Measurements from ENCODE around the gene HAGH. TPM values are rescaled to one million over a fixed set of nuclear protein-coding genes. Genes with fewer than 3 reads are reported as not detected.
A peak's percentile ranks its signal among the peaks of the same experiment; 100 is the strongest.

The HAGH gene
- total RNA-seq, 1 experiment from 2014 or later = 48.1 TPM

DNA sequence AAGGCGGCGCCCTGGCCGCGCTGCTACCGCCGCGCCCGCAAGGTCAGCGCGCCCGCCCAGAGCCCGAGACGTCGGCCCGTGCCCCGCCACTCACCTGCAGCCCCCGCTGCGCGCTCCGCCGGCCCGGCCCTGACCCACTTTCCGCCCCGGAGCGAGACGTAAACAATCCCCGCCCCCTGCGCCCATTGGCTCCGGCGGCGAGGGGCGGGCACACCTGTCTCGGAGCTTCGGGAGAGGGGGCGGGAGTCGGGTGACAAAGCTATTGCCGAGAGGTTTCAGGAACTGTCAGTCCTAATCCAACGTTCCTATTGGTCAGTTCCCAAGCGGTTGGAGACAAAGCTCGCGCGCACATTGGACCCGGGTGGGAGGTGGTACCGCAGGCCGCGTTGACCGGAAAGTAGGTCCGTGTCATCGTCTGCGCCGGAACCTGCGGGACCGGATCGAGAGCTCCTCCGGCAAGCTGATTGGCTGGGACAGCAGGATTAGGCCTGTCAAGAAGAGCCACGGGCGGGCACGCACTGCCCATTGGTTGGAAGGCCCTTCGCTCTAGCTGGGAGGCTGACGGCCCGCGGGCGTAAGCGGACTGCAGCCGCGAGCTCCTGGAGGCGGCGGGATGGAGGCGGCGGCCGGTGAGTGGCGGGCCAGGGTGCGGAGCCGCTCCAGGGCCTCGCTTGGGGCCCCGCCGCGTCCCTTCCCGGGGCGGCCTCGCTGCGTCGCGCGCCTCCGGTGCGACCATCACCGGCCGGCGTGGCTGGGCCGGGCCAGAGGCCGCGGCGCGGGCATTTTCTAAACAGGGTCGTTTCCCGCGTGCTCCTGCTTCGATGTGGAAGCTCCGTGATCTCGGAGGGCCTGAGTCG lies 44.0 kb downstream of the HAGH start, which contains the start of the genes NUBP2 and SPSB3:
TSS of gene NUBP2 (plus strand) at position 553 of the 857 bp plus-strand sequence. CDS start at position 614, 61 bp downstream.
TSS of gene SPSB3 (minus strand) at position 164 of the 857 bp plus-strand sequence. CDS start 1,088 bp downstream, outside the sequence.
- peak; percentile 99 to 100 for DNase-seq
- BruUV-seq (replicated peaks) = no TSS peak
- peaks cover 62% of the 10 kb centered on the region for H3K36me3 Mint-ChIP-seq (ENCODE audit: insufficient read depth, unreplicated experiment)
- H3K4me1 Mint-ChIP-seq (ENCODE audit: low read depth, unreplicated experiment) = peaks cover 8% of the 10 kb centered on the region
- intact Hi-C loops (cut with micrococcal nuclease; ENCODE audit: unreplicated experiment) = loop anchor here (1.0 to 5.0 kb wide), 2 partner anchors 9 to 40 kb away; partner anchors contain the start of gene MRPS34
- no peaks in the 10 kb centered on the region for H3K9me3 Mint-ChIP-seq (ENCODE audit: unreplicated experiment)
- no peaks in the 10 kb centered on the region for H3K27me3 Mint-ChIP-seq (ENCODE audit: insufficient read depth, unreplicated experiment)
- Histone ChIP-seq H3K4me1 (peaks cover 7% of the 10 kb centered on the region), H3K9me3 (no peaks in the 10 kb centered on the region), H3K36me3 (ENCODE audit: control insufficient read depth, insufficient read depth, low read length) (peaks cover 2% of the 10 kb centered on the region; the same call in 1 of the 2 replicates), H3K4me3 (ENCODE audit: low read depth, low read length) (peak within 1 kb of the TSS; percentile 93), H3K27me3 (replicated peaks; ENCODE audit: control insufficient read depth, insufficient read depth, low read length) (no peaks in the 10 kb centered on the region)
- ChIA-PET CTCF (interaction anchor here (0.6 to 1.6 kb wide), 11 partner anchors 9 to 358 kb away, joined by 3 to 14 read pairs (median 4); partner anchors contain the start of genes EME2, IGFALS, JPT2 and MAPK8IP3), POLR2A (interaction anchor here (0.6 to 1.8 kb wide), 13 partner anchors 8 to 1087 kb away, joined by 3 to 36 read pairs (median 6); partner anchors contain the start of genes CRAMP1, EME2, FAHD1 and HAGH)
- H3K4me3 Mint-ChIP-seq (ENCODE audit: unreplicated experiment) = peak within 1 kb of the TSS; percentile 86
- H3K27ac Mint-ChIP-seq (ENCODE audit: unreplicated experiment) = peak within 1 kb of the TSS; percentile 81
- TF ChIP-seq, protein P1, sequence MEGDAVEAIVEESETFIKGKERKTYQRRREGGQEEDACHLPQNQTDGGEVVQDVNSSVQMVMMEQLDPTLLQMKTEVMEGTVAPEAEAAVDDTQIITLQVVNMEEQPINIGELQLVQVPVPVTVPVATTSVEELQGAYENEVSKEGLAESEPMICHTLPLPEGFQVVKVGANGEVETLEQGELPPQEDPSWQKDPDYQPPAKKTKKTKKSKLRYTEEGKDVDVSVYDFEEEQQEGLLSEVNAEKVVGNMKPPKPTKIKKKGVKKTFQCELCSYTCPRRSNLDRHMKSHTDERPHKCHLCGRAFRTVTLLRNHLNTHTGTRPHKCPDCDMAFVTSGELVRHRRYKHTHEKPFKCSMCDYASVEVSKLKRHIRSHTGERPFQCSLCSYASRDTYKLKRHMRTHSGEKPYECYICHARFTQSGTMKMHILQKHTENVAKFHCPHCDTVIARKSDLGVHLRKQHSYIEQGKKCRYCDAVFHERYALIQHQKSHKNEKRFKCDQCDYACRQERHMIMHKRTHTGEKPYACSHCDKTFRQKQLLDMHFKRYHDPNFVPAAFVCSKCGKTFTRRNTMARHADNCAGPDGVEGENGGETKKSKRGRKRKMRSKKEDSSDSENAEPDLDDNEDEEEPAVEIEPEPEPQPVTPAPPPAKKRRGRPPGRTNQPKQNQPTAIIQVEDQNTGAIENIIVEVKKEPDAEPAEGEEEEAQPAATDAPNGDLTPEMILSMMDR (IDR thresholded peaks at IDR 0.05; ENCODE audit: insufficient read depth in 1 of 2, low read depth in 1 of 2, low read length in 1 of 2, severe bottlenecking in 1 of 2, unreplicated experiment in 1 of 2) = peak in 1 of 2 experiments; percentile 19

DNA sequence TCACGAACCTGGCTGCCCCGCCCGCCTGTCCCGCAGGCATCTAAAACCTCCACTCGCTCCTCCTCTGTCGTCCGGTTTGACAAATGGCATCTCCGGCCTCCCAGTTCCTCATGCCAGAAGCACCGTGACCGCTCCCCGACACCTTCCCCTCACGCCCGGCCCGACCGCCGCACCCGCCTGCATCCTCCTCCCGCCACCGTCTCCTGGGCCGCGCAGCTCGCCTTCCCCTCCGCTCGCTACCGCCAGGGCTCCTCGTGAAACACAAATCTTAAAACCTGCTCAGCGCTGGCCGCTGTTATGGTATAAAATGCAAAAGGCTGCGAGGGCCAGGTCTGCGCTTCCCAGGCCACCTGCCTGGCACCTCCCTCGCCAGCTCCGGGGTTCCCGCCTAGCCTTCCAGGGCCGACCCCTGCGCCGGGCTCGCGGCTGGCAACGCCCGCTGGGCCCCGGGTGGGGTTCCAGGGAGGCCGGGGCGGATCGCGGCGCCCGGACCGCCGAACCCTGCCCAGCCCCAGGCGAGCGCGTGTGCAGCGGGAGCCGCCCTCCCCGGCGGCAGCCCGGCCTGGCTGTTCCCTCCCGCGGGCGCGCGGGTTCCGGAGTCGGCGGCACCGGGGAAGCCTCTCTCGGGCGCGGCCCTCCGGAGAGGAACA lies 44.7 kb downstream of the HAGH start:
- Mint-ChIP-seq H3K27ac (ENCODE audit: unreplicated experiment) (peak overlapping the region; percentile 81), H3K4me3 (ENCODE audit: unreplicated experiment) (peak overlapping the region; percentile 86), H3K27me3 (ENCODE audit: insufficient read depth, unreplicated experiment) (no peaks in the 10 kb centered on the region), H3K4me1 (ENCODE audit: low read depth, unreplicated experiment) (peaks cover 8% of the 10 kb centered on the region), H3K9me3 (ENCODE audit: unreplicated experiment) (no peaks in the 10 kb centered on the region), H3K36me3 (ENCODE audit: insufficient read depth, unreplicated experiment) (peaks cover 68% of the 10 kb centered on the region)
- H3K4me3 ChIP-seq (ENCODE audit: low read depth, low read length) = peak overlapping the region; percentile 92
- no TSS peak for BruUV-seq (replicated peaks)
- ChIA-PET POLR2A (interaction anchor here (0.6 to 1.8 kb wide), 11 partner anchors 8 to 1087 kb away, joined by 3 to 36 read pairs (median 6); partner anchors contain the start of genes EME2, FAHD1, HAGH and JPT2), CTCF (interaction anchor here (0.8 to 1.6 kb wide), 6 partner anchors 8 to 104 kb away, joined by 3 to 14 read pairs (median 6); partner anchors contain the start of genes EME2, IGFALS, JPT2 and MAPK8IP3)
- no peaks in the 10 kb centered on the region for H3K27me3 ChIP-seq (replicated peaks; ENCODE audit: control insufficient read depth, insufficient read depth, low read length)
- TF ChIP-seq, protein P1 (IDR thresholded peaks at IDR 0.05; ENCODE audit: insufficient read depth in 1 of 2, low read depth in 1 of 2, low read length in 1 of 2, severe bottlenecking in 1 of 2, unreplicated experiment in 1 of 2) = peak in 1 of 2 experiments; percentile 0
- DNase-seq = peak; percentile 53 to 60
- peaks cover 7% of the 10 kb centered on the region for H3K4me1 ChIP-seq
- peaks cover 2% of the 10 kb centered on the region; the same call in 1 of the 2 replicates for H3K36me3 ChIP-seq (ENCODE audit: control insufficient read depth, insufficient read depth, low read length)
- intact Hi-C loops (cut with micrococcal nuclease; ENCODE audit: unreplicated experiment) = loop anchor here (1.0 to 5.0 kb wide), 2 partner anchors 9 to 40 kb away; partner anchors contain the start of gene MRPS34
- H3K9me3 ChIP-seq = no peaks in the 10 kb centered on the region

All from Caco-2 (cell line).